Ovary (tissue), 3 donors: ENCODE results near the gene SEZ6.

Experiments used
- EP300 ChIP-seq: sonication (generic); formaldehyde crosslinking; IDR thresholded peaks from one replicate; pipeline ENCODE4 v1.6.1; 2017; ENCODE audit warnings: antibody characterized with exemption
- POLR2A ChIP-seq: fragments of 450-650 bp; IDR thresholded peaks from one replicate; pipeline ENCODE4 v1.6.1; 2017; ENCODE audit warnings: antibody characterized with exemption, mild to moderate bottlenecking, moderate library complexity
- TF ChIP-seq, protein P1 (sequence below), 3 donors: fragments of 450-650 bp in 2 of 3; fragments of 200-600 bp in 1 of 3; IDR thresholded peaks; one replicate each; pipeline versions ENCODE4 v1.5.1 to v1.8.0; 2016 to 2022; ENCODE audit warnings: antibody characterized with exemption in 3 of 3, mild to moderate bottlenecking in 1 of 3
- donor health status: DM: no; HTN: no; CAD: no.

DNA sequence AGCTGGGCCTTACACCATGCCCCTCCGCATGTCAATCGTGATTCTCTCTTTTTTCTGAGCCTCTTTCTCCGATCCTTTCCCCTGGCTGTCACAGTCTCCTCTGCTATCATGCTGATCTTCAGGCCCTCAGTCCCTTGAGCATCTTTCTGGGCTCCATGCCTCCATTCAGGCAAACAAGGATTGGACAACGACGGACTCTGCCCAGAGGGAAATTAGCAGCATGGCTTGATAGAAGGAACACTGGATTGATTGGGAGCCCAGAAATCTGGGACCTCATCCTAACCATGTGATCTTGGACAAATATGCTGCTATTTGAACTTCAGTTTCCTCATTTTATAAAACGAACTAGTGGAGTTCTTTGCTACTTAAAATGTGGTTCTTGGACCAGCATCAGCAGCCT lies 35.0 kb downstream of the SEZ6 start:
- no peak for TF ChIP-seq POLR2A
- no peak for TF ChIP-seq EP300
- TF ChIP-seq, protein P1, sequence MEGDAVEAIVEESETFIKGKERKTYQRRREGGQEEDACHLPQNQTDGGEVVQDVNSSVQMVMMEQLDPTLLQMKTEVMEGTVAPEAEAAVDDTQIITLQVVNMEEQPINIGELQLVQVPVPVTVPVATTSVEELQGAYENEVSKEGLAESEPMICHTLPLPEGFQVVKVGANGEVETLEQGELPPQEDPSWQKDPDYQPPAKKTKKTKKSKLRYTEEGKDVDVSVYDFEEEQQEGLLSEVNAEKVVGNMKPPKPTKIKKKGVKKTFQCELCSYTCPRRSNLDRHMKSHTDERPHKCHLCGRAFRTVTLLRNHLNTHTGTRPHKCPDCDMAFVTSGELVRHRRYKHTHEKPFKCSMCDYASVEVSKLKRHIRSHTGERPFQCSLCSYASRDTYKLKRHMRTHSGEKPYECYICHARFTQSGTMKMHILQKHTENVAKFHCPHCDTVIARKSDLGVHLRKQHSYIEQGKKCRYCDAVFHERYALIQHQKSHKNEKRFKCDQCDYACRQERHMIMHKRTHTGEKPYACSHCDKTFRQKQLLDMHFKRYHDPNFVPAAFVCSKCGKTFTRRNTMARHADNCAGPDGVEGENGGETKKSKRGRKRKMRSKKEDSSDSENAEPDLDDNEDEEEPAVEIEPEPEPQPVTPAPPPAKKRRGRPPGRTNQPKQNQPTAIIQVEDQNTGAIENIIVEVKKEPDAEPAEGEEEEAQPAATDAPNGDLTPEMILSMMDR (IDR thresholded peaks at IDR 0.05): no peak
